Activated CD8-positive, alpha-beta memory T cell treated with anti-CD3 and anti-CD28 coated beads for 1 hour (primary cell): ENCODE data around the gene SLC35A3.
"Not testable (repeated sequence)": the region's sequence is repeated elsewhere in the genome, so short reads cannot be mapped to it uniquely, and the experiment has no call there.

Experiments
- DNase-seq, 2 donors: peaks; one replicate each; pipeline ENCODE4 v3.0.0-alpha.2; 2020; ENCODE audit warnings: low read depth in 1 of 2; ENCODE audit errors: extremely low read depth in 1 of 2

Gene SLC35A3

GRCh38 chr1:99970713-99971255, 988 bp downstream of the SLC35A3 start:
- no peak for DNase-seq

DNA sequence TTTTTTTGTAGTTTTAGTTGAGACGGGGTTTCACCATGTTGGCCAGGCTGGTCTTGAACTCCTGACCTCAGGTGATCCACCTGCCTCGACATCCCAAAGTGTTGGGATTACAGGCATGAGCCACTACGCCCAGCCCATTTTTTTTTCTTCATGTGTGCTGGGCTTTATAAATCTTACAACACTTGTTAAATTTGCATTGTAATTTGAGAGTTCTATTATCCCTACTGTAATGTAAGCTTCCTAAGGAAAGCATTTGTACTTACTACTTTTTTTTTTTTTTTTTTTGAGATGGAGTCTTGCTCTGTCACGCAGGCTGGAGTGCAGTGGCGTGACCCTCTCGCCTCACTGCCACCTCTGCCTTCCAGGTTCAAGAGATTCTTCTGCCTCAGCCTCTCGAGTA, 2.3 kb downstream of the SLC35A3 start:
- DNase-seq = not testable (repeated sequence)

GRCh38 chr1:99975529-99975928, 5.7 kb downstream of the SLC35A3 start:
- DNase-seq = no peak

DNA sequence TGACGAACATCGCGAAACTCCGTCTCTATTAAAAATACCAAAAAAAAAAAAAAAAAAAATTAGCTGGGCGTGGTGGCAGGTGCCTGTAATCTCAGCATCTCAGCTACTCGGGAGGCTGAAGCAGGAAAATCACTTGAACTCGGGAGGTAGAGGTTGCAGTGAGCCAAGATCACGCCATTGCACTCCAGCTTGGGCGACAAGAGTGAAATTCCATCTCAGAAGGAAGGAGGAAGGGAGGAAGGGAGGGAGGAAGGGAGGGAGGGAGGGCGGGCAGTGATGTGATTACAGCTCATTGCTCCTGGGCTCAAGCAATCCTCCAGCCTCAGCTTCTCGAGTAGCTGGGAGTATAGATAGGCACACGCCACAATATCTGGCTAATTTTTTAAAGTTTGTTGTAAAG, 7.5 kb downstream of the SLC35A3 start:
- DNase-seq = not testable (repeated sequence)

GRCh38 chr1:99978218-99978617, 8.4 kb downstream of the SLC35A3 start:
- DNase-seq = no peak

DNA sequence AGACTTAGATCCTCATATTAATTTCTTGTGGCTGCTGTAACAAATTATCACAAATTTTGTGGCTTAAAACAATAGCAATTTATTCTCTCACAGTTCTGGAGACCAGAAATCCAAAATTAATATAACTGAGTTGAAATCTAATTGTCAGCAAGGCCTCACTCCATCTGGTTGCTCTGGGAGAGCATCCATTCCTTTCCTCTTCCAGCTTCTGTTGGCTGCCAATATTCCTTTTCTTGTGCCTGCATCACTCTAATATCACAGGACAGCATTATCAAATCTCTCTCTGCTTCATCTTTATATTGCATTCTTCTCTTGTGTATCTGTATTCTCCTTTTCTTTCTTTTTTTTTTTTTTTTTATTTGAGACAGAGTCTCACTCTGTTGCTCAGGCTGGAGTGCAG, 9.3 kb downstream of the SLC35A3 start:
- DNase-seq = no peak

DNA sequence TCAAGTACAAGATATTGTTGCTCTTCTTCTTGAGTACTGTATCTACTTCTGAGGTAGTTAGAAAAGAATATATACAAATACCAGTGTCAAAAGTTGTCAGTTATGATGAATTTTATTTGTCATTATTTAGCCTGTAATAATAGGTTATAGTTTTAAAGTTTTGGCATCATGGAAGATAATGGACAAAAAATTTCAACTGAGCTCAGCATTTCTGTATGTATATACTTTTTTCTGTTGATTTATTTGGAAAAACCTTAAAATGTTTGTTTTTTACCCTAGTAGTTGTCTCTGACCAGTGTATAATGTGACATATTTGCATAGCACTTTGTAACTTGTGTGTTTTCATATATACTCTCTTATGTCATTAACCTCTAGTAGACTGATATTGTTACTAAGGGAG, 11.1 kb downstream of the SLC35A3 start:
- no peak for DNase-seq

DNA sequence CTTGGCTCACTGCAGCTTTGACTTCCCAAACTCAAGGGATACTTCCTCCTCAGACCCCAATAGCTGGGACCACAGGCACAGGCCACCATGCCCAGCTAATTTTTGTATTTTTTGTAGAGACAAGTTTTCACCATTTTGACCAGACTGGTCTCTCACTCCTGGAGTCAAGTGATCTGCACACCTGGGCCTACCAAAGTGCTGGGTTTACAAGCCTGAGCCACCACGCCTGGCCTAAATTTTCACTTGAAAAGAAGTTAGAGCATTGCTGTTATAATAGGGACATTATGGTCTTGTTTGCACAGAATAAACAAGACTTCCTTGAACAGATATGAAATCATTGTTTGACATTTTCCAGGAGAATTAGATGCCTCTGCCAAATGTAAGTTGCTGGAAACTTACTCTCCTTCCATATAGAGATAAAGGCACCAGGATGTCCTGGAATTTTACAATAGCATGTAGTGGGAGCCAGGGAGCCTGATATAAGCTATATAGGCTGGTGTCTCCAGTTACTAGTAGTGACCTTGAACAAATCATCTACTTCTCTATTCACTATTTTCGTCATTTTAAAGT, 16.9 kb downstream of the SLC35A3 start:
- DNase-seq = no peak

- no peak for DNase-seq
These were observed 18.5 kb downstream of the SLC35A3 start for GRCh38 chr1:99988210-99988765.

- no peak for DNase-seq
These were observed 22.4 kb downstream of the SLC35A3 start for GRCh38 chr1:99992044-99992722.

DNA sequence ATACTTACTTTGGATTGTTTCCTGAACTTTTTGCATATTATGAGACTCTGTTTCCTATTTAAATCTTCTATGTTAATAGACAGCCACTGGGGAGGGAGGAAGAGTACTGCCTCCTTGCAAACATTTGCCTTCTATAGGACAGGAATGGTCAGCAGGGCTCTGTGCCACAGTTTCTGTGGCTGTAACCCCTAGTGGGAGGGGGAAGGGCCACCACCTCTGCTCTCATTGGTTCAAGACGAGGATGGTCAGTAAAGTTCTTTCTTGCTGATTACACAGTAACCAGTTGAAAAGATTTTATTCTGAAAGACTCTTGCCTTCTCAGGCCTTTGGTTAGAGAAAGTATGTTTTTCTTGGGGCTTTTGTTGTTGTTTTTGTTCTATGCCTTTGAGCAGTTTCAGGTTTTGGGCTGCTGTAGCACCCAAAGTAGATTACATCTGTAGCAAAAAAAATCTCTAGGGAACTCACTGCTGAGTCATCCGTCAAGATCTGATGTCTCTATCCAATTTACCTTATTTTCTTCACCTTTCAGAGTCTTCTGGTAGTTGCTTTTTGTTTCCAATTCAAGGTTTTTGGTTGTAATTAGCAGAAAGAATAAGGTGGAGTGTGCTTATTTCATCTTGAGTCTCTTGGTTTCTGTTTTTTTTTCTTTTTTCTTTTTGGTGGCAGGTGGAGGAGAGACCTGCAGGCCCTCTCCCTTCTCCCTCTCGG, 23.1 kb downstream of the SLC35A3 start:
- DNase-seq = no peak

DNA sequence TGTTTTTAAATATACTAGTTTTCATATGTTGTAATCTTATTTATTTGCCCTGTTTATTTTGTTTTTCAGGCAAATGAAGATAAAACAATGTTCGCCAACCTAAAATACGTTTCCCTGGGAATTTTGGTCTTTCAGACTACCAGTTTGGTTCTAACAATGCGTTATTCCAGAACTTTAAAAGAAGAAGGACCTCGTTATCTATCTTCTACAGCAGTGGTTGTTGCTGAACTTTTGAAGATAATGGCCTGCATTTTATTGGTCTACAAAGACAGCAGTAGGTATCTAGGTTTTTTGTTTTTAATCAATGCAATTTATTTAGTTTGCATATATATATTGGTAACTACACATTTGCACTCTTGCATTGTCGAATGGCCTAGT, 23.7 kb downstream of the SLC35A3 start:
- no peak for DNase-seq

- no peak for DNase-seq
These were observed 24.7 kb downstream of the SLC35A3 start for GRCh38 chr1:99994496-99994895.

DNA sequence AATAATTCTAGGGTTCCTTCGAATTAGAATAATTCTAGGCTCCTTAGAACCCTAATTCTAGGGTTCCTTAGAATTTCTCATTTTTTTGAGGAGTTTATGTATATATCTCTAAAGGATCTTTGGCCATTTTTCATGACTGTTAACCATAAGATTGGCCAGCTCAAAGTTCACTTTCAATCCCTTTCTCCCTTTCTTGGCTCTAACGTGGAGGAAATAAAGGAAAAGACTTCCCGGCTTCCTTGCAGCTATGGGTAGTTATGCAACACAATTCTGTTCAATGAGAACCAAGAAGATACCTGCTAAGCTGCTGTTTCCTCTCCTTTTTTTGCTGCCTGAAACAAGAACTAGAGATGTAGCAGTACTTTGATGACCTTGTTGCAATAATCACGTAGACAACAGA, 27.2 kb downstream of the SLC35A3 start:
- no peak for DNase-seq

- no peak for DNase-seq
These were observed 31.7 kb downstream of the SLC35A3 start for GRCh38 chr1:100001462-100001861.

- DNase-seq = no peak
These were observed 35.6 kb downstream of the SLC35A3 start for GRCh38 chr1:100005424-100005823.

- DNase-seq = no peak
These were observed 36.9 kb downstream of the SLC35A3 start for GRCh38 chr1:100006688-100007087.

DNA sequence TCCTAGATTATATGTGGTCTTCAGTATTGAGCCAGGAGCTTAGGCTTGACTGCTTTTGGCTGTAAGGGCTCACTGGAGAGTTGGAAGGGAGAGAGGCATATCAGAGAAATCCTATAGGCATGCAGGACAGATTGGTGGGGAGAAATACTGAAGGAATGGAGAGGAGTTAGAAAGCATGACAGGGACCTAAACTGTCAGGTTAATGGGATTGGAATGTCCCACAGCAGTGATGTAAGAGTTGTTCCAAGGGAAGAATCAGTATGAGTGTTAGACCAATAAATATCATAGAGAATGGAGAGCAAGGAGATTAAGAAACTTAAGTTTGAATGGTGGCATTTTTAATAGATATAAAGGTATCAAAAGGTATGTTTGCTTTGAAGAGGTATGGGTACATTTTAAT, 39.7 kb downstream of the SLC35A3 start:
- DNase-seq = no peak

DNA sequence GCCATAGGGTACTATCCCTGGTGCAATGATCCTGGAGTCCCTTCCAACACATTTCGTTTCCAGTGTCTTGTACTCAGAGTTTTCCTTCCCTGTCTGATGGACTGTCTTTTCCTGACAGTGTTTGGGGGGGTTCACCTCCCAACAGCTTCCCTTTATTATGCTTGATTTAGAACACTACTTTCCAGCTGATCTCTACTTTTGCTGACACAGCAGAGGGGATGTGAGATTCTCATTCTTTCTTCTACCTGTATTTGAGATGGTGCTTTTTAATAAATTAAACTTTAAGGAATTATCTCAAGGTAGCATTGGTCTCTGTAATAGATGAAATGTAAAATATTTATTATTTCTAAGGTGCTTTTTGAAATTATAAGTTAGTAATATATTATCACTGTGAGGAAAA, 41.0 kb downstream of the SLC35A3 start:
- no peak for DNase-seq

- DNase-seq = no peak
These were observed 49.4 kb downstream of the SLC35A3 start for GRCh38 chr1:100019220-100019619.

- no peak for DNase-seq
These were observed 53.7 kb downstream of the SLC35A3 start for GRCh38 chr1:100023482-100023881.

DNA sequence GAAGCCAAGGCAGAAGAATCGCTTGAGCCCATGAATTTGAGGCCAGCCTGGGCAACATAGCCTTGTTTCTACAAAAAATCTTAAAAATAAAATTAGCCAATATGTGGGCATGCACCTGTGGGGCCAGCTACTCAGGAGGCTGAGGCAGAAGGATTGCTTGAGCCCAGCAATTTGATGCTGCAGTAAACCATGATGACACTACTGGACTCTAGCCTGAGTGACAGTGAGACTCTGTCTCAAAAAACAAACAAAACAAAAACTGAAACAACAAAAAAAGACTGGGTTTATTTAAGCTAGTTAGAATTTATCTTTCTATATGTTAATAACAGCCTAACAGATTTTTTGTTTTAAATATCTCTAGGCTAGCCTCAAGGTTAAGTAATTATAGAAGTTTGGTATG, 57.4 kb downstream of the SLC35A3 start:
- DNase-seq = no peak
